B cell (primary cell): ENCODE measurements around the gene ERP44. TPM values are rescaled to one million over a fixed set of nuclear protein-coding genes. Genes with fewer than 3 reads are reported as not detected.
"Not testable (repeated sequence)": the region's sequence is repeated elsewhere in the genome, so short reads cannot be mapped to it uniquely, and the experiment has no call there.

ENCODE experiments used
- ATAC-seq: fragments of 200-7000 bp; cut with Tn5 transposase; one replicate; pipeline ENCODE4 v1.10.0; 2021; ENCODE audit warnings: low read depth, mild to moderate bottlenecking, moderate number of reproducible peaks, moderate library complexity
- CTCF ChIA-PET: fragments of 350-600 bp; sonication (Branson Sonifier 250); formaldehyde crosslinking; loops from one replicate; lab custom pipeline; 2021; ENCODE audit warnings: antibody characterized with exemption, inconsistent platforms; lab: Charles Lee
- POLR2A ChIA-PET: fragments of 350-600 bp; sonication (Branson Sonifier 250); formaldehyde crosslinking; loops from one replicate; lab custom pipeline; 2021; ENCODE audit warnings: antibody characterized with exemption; lab: Charles Lee
- DNase-seq: peaks from one replicate; pipeline ENCODE4 v3.0.0; 2013
- H2AFZ ChIP-seq: 2 replicates; pipeline ENCODE4 v1.6.1; 2012; ENCODE audit warnings: mild to moderate bottlenecking, low read depth, low read length; ENCODE audit not compliant: insufficient read depth, poor library complexity, severe bottlenecking
- H3K27ac ChIP-seq, 2 donors: 1 replicate in 1 of 2; 2 replicates in 1 of 2; pipeline ENCODE4 v1.5.1; 2012 to 2013; ENCODE audit warnings: low read length in 2 of 2, mild to moderate bottlenecking in 2 of 2, moderate library complexity in 1 of 2
- H3K27me3 ChIP-seq, 4 experiments: fragments of 200-600 bp in 1 of 4; sonication (generic) in 1 of 4; replicated peaks in 1 of 4; 1 replicate in 2 of 4; 2 replicates in 2 of 4; pipeline versions ENCODE4 v1.6.1 to v1.7.0; 2013 to 2016; ENCODE audit warnings: low read length in 3 of 4, mild to moderate bottlenecking in 2 of 4, mixed read lengths in 1 of 4, moderate library complexity in 1 of 4; ENCODE audit not compliant: insufficient read depth in 4 of 4, control insufficient read depth in 3 of 4; ENCODE audit errors: control extremely low read depth in 1 of 4
- H3K36me3 ChIP-seq, 2 experiments: replicated peaks in 1 of 2; 1 replicate in 1 of 2; 2 replicates in 1 of 2; pipeline versions ENCODE4 v1.6.1 to v1.7.1; 2013; ENCODE audit warnings: low read length in 1 of 2; ENCODE audit not compliant: insufficient read depth in 2 of 2, control insufficient read depth in 1 of 2; ENCODE audit errors: control extremely low read depth in 1 of 2, extremely low read depth in 1 of 2
- H3K4me1 ChIP-seq, 2 donors: fragments of 200-600 bp in 1 of 2; sonication (generic) in 1 of 2; 1 replicate in 1 of 2; 2 replicates in 1 of 2; pipeline versions ENCODE4 v1.5.1 to v1.6.1; 2013 to 2017; ENCODE audit warnings: low read length in 2 of 2; ENCODE audit not compliant: control insufficient read depth in 2 of 2, insufficient read depth in 2 of 2
- H3K4me2 ChIP-seq: replicated peaks from 2 replicates; pipeline ENCODE3; 2012; ENCODE audit warnings: mild to moderate bottlenecking, low read depth, low read length; ENCODE audit not compliant: poor library complexity, severe bottlenecking
- H3K4me3 ChIP-seq, 5 experiments: fragments of 200-600 bp in 1 of 5; sonication (generic) in 1 of 5; 1 replicate in 3 of 5; 2 replicates in 2 of 5; pipeline versions ENCODE4 v1.5.1 to v1.7.0; 2011 to 2016; ENCODE audit warnings: low read length in 4 of 5, mild to moderate bottlenecking in 4 of 5, low read depth in 2 of 5, control low read depth in 1 of 5, moderate library complexity in 1 of 5; ENCODE audit not compliant: insufficient read depth in 1 of 5; ENCODE audit errors: control extremely low read depth in 1 of 5, extremely low read depth in 1 of 5
- H3K79me2 ChIP-seq: fragments of 200-600 bp; sonication (generic); one replicate; pipeline ENCODE4 v1.6.0; 2016; ENCODE audit warnings: low read length; ENCODE audit not compliant: control insufficient read depth, insufficient read depth
- H3K9ac ChIP-seq: fragments of 200-600 bp; sonication (generic); 2 replicates; pipeline ENCODE4 v1.6.1; 2017; ENCODE audit warnings: mild to moderate bottlenecking, low read length, moderate library complexity
- H3K9me3 ChIP-seq, 3 donors: one replicate each; pipeline versions ENCODE4 v1.6.1 to v1.7.1; 2013; ENCODE audit warnings: low read length in 2 of 3; ENCODE audit not compliant: control insufficient read depth in 2 of 3, insufficient read depth in 1 of 3; ENCODE audit errors: control extremely low read depth in 1 of 3
- H4K20me1 ChIP-seq: 2 replicates; pipeline ENCODE4 v1.6.0; 2012; ENCODE audit warnings: mild to moderate bottlenecking, low read length; ENCODE audit not compliant: insufficient read depth, control insufficient read depth, poor library complexity, severe bottlenecking
- H3K27ac Mint-ChIP-seq: one replicate; pipeline ENCODE4 v1.8.0; 2021; ENCODE audit warnings: mixed read lengths
- H3K27me3 Mint-ChIP-seq: one replicate; pipeline ENCODE4 v1.8.0; 2021; ENCODE audit warnings: mixed read lengths
- H3K4me1 Mint-ChIP-seq: one replicate; pipeline ENCODE4 v1.8.0; 2021; ENCODE audit warnings: mixed read lengths
- H3K4me3 Mint-ChIP-seq: one replicate; pipeline ENCODE4 v1.8.0; 2021; ENCODE audit warnings: mixed read lengths
- H3K9me3 Mint-ChIP-seq: one replicate; pipeline ENCODE4 v1.8.0; 2022; ENCODE audit warnings: mixed read lengths; ENCODE audit not compliant: insufficient read depth
- CTCF ChIP-seq: fragments of 200-600 bp; IDR thresholded peaks from one replicate; pipeline ENCODE4 v1.8.0; 2022; ENCODE audit warnings: antibody characterized with exemption, mild to moderate bottlenecking
- EZH2 ChIP-seq: IDR thresholded peaks from 2 replicates; pipeline ENCODE4 v1.6.1; 2012; ENCODE audit warnings: borderline replicate concordance, low read depth, mild to moderate bottlenecking, moderate library complexity, low read length; ENCODE audit not compliant: insufficient read depth, poor library complexity, severe bottlenecking
- WGBS: methylation state at CpG from one replicate; pipeline ENCODE4 v1.1.5; 2013; ENCODE audit warnings: missing lambda C conversion rate; ENCODE audit not compliant: insufficient coverage; 5-methylcytosine and 5-hydroxymethylcytosine counted together
- intact Hi-C: fragments of 100-400 bp; cut with micrococcal nuclease; formaldehyde crosslinking; loops from one replicate; pipeline ENCODE4 v1.10.0; 2022
- polyA plus RNA-seq: library from polyadenylated mRNA; depleted of rRNA; stranded (reverse); fragments of >200 nt; gene quantifications from 2 replicates; pipeline ENCODE4 v1.2.3, GENCODE V29; 2012
- total RNA-seq, 2 donors: library from RNA; stranded (reverse); fragments of 120-200 nt in 1 of 2; gene quantifications; 1 replicate in 1 of 2; 2 replicates in 1 of 2; pipeline versions ENCODE4 v1.2.3 to v1.2.4, GENCODE V29; 2013 to 2022

The ERP44 gene
- total and polyA plus RNA-seq, 2 donors (not counting 1 experiment from before 2014, with no cell fraction given), result 10.5 to 18.4 TPM

- no CpG with 5 or more reads among the region's 3 CpGs for WGBS
- H3K27me3 ChIP-seq, result no peaks in the 10 kb centered on the region
- no peaks in the 10 kb centered on the region for H3K36me3 ChIP-seq
- ChIA-PET POLR2A (no interaction called here), CTCF (interaction anchor here (0.8 kb wide), 1 partner anchor 17 kb away, joined by 3 read pairs; no protein-coding TSS in a partner anchor)
- H4K20me1 ChIP-seq, result no peaks in the 10 kb centered on the region
- peaks cover 59% of the 10 kb centered on the region for H3K79me2 ChIP-seq
- H3K9me3 Mint-ChIP-seq, result no peaks in the 10 kb centered on the region
- intact Hi-C loops, result no loop called here
- H2AFZ ChIP-seq, result no peak overlapping the region
- TF ChIP-seq EZH2 (no peak), CTCF (no peak)
- H3K27ac Mint-ChIP-seq, result no peak overlapping the region
- no peaks in the 10 kb centered on the region for H3K9me3 ChIP-seq
- H3K27ac ChIP-seq, result no peak overlapping the region
- H3K4me1 Mint-ChIP-seq, result peaks cover 51% of the 10 kb centered on the region
- no peak overlapping the region for H3K4me3 Mint-ChIP-seq
- H3K9ac ChIP-seq, result no peak overlapping the region
- no peak overlapping the region for H3K4me2 ChIP-seq
- ATAC-seq (no peak), DNase-seq (no peak)
- no peaks in the 10 kb centered on the region for H3K27me3 Mint-ChIP-seq
- peaks cover 31 to 39% of the 10 kb centered on the region in 2 donors for H3K4me1 ChIP-seq
- no peak overlapping the region for H3K4me3 ChIP-seq
These were observed 35.6 kb downstream of the ERP44 start for GRCh38 chr9:100063185-100063584.

DNA sequence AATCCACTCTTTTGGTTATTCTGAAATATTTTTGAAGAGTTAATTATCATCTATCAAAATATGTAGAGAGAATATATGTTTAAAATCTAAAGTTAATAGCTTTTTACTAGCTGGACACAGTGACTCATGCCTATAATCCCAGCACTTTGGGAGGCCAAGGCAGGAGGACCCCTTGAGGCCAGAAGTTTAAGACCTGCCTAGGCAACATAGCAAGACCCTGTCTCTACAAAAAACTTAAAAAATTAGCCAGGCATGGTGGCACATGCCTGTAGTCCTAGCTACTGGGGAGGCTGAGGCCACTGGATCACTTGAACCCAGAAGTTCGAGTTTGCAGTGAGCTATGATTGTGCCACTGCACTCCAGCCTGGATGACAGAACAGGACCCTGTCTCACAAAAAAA lies 36.1 kb downstream of the ERP44 start:
- WGBS, result 100% methylated on average over 1 of the region's 1 CpG
- H3K27ac ChIP-seq, H3K27me3 Mint-ChIP-seq, H3K9me3 ChIP-seq, H3K4me3 ChIP-seq, POLR2A ChIA-PET, DNase-seq, H3K9me3 Mint-ChIP-seq, H3K4me3 Mint-ChIP-seq, H3K36me3 ChIP-seq, intact Hi-C loops, H4K20me1 ChIP-seq, H2AFZ ChIP-seq, H3K27ac Mint-ChIP-seq, H3K4me2 ChIP-seq, ATAC-seq, H3K27me3 ChIP-seq, H3K9ac ChIP-seq: not testable (repeated sequence)
- Histone ChIP-seq H3K4me1 (peaks cover 36 to 44% of the 10 kb centered on the region in 2 donors), H3K79me2 (peaks cover 55% of the 10 kb centered on the region)
- peaks cover 56% of the 10 kb centered on the region for H3K4me1 Mint-ChIP-seq
- CTCF ChIA-PET, result interaction anchor here (0.6 to 0.8 kb wide), 2 partner anchors 17 to 735 kb away, joined by 3 to 4 read pairs; no protein-coding TSS in a partner anchor
